Mesothelial cell of epicardium (in vitro differentiated cells): ENCODE measurements around the gene CDC42BPG. TPM values are rescaled to one million over a fixed set of nuclear protein-coding genes. Genes with fewer than 3 reads are reported as not detected.

Experiments used
- DNase-seq, 2 experiments: peaks; one replicate each; pipeline ENCODE4 v3.0.0; 2021; ENCODE audit warnings: low spot score in 2 of 2; ENCODE audit not compliant: unreplicated experiment in 2 of 2
- H3K27ac Mint-ChIP-seq: 2 replicates; pipeline ENCODE4 v1.8.0; 2021; ENCODE audit warnings: mixed read lengths
- H3K27me3 Mint-ChIP-seq: 2 replicates; pipeline ENCODE4 v1.8.0; 2021; ENCODE audit warnings: low read depth, mixed read lengths
- H3K36me3 Mint-ChIP-seq: 2 replicates; pipeline ENCODE4 v1.8.0; 2021; ENCODE audit warnings: mixed read lengths
- H3K4me1 Mint-ChIP-seq: 2 replicates; pipeline ENCODE4 v1.8.0; 2021; ENCODE audit warnings: mixed read lengths
- H3K4me3 Mint-ChIP-seq: 2 replicates; pipeline ENCODE4 v1.8.0; 2021; ENCODE audit warnings: mild to moderate bottlenecking, moderate library complexity, mixed read lengths
- H3K9me3 Mint-ChIP-seq: 2 replicates; pipeline ENCODE4 v1.8.0; 2021; ENCODE audit warnings: mixed read lengths
- total RNA-seq: library from RNA; stranded (reverse); gene quantifications from 3 replicates; pipeline ENCODE4 v1.2.1, GENCODE V29; 2021
- TF ChIP-seq, protein P1 (sequence below): fragments of 200-600 bp; sonication (generic); IDR thresholded peaks from one replicate; pipeline ENCODE4 v1.5.0; 2021; ENCODE audit warnings: antibody characterized with exemption; ENCODE audit not compliant: unreplicated experiment

The CDC42BPG gene
- total RNA-seq, 1 donor from 2014 or later: 30.1 TPM

GRCh38 chr11:64845129-64845775 lies 799 bp upstream of the CDC42BPG start:
- DNase-seq: no peak
- Mint-ChIP-seq H3K27me3 (no peaks in the 10 kb centered on the region), H3K9me3 (no peaks in the 10 kb centered on the region), H3K4me1 (peaks cover 29% of the 10 kb centered on the region), H3K4me3 (peak overlapping the region; percentile 90), H3K36me3 (no peaks in the 10 kb centered on the region), H3K27ac (peak overlapping the region; percentile 40)
- TF ChIP-seq, protein P1, sequence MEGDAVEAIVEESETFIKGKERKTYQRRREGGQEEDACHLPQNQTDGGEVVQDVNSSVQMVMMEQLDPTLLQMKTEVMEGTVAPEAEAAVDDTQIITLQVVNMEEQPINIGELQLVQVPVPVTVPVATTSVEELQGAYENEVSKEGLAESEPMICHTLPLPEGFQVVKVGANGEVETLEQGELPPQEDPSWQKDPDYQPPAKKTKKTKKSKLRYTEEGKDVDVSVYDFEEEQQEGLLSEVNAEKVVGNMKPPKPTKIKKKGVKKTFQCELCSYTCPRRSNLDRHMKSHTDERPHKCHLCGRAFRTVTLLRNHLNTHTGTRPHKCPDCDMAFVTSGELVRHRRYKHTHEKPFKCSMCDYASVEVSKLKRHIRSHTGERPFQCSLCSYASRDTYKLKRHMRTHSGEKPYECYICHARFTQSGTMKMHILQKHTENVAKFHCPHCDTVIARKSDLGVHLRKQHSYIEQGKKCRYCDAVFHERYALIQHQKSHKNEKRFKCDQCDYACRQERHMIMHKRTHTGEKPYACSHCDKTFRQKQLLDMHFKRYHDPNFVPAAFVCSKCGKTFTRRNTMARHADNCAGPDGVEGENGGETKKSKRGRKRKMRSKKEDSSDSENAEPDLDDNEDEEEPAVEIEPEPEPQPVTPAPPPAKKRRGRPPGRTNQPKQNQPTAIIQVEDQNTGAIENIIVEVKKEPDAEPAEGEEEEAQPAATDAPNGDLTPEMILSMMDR: no peak

DNA sequence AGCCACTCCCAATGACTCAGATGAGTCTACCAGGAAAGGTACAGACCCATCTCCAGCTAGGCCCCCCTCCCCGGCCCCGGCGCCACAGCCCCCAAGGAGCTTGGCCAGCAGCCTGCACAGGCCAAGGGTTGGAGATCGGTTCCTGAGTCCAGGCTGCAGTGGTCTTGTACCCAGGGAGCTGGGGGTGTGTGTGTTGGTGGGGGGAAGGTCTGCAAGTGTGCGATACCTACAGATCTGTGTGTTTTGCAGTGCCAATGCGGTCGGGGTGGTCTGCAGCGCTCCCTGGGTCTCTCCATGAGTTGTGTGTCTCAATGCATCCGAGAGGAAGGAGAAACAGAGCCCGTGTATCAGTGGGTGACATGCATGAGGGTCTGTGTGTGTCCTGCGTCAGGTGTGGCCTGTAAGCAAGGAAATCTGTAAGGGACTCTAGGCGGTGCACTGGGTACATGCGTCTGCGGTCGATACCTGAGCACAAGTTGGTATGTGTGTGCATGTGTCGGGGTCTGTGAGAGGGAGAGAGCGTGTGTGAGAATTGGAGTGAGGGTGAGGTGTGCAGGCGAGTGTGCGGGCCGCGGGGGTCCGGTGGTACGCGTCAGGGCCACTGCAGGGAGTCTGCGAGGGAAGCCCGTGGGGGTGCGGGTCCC lies 645 bp downstream of the CDC42BPG start:
- H3K36me3 Mint-ChIP-seq: no peaks in the 10 kb centered on the region
- no peaks in the 10 kb centered on the region for H3K27me3 Mint-ChIP-seq
- no peak for DNase-seq
- no peaks in the 10 kb centered on the region for H3K9me3 Mint-ChIP-seq
- TF ChIP-seq, protein P1: no peak
- peaks cover 29% of the 10 kb centered on the region for H3K4me1 Mint-ChIP-seq
- peak overlapping the region; percentile 100 for H3K27ac Mint-ChIP-seq
- peak overlapping the region; percentile 90 for H3K4me3 Mint-ChIP-seq

DNA sequence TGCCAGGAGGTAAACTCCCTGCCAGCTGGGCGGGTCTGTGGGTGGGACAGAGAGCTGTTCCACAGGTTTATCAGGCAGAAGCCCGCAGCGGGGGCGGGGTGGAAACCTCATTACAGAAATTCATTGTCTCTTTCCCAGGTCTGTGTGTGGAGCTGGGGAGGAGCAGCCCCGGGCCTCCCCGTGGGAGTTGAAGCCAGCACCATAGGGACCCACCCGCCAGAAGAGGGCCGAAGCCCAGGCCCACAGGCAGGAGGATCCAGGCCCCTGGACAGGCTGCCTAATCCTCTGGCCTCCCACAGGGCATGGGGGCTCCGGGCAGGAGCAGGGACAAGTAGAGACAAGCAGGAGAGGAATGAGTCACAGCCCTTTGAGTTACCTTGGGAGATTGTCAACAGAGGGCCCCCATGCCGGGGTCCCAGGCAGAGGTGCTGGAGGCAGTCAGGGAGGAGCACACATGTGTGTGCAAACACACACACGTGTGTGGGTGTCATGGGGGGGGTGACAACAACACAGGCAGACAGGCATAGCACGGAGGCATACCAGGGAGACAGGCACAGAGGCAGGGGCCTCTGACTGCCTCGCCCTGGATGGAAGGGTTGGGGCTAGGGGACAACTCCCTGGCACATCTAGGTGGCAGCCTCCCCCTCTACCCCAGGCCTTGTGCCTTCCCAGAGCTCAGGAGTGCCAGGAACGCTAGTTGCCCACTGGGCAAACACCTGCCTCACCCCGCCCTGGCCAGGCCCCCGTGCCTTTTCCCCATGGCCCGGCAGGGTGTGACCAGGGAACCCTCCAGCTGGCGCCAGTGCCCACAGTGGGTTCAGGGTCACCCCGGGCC lies 1.4 kb downstream of the CDC42BPG start:
- peak overlapping the region; percentile 90 for H3K4me3 Mint-ChIP-seq
- H3K27ac Mint-ChIP-seq: peak overlapping the region; percentile 100
- DNase-seq: peak in 1 of 2 experiments; percentile 56
- TF ChIP-seq, protein P1: no peak
- H3K36me3 Mint-ChIP-seq: no peaks in the 10 kb centered on the region
- no peaks in the 10 kb centered on the region for H3K9me3 Mint-ChIP-seq
- no peaks in the 10 kb centered on the region for H3K27me3 Mint-ChIP-seq
- peaks cover 26% of the 10 kb centered on the region for H3K4me1 Mint-ChIP-seq

DNA sequence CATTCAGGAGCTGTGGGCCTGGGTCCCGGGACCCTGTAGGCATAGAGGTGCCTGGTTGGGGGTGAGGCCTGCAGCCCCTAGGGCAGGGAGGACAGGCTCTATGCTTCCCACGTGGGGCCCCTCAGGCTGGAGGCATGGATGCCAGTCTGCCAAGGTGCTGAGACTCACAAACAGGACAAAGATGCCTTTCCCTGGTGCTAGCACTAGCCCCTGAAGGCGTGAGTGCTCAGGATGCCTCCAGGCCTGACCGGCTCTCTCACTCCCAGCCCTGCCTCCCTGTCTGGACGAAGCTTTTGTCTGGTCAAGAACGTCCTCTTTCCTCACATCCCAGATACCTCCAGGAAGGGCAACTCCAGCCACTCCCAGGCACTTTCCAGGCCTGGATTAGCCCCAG lies 2.1 kb downstream of the CDC42BPG start:
- no peaks in the 10 kb centered on the region for H3K36me3 Mint-ChIP-seq
- H3K9me3 Mint-ChIP-seq: no peaks in the 10 kb centered on the region
- H3K4me3 Mint-ChIP-seq: peak overlapping the region; percentile 90
- DNase-seq: no peak
- H3K4me1 Mint-ChIP-seq: peaks cover 26% of the 10 kb centered on the region
- TF ChIP-seq, protein P1: no peak
- H3K27me3 Mint-ChIP-seq: no peaks in the 10 kb centered on the region
- peak overlapping the region; percentile 100 for H3K27ac Mint-ChIP-seq

DNA sequence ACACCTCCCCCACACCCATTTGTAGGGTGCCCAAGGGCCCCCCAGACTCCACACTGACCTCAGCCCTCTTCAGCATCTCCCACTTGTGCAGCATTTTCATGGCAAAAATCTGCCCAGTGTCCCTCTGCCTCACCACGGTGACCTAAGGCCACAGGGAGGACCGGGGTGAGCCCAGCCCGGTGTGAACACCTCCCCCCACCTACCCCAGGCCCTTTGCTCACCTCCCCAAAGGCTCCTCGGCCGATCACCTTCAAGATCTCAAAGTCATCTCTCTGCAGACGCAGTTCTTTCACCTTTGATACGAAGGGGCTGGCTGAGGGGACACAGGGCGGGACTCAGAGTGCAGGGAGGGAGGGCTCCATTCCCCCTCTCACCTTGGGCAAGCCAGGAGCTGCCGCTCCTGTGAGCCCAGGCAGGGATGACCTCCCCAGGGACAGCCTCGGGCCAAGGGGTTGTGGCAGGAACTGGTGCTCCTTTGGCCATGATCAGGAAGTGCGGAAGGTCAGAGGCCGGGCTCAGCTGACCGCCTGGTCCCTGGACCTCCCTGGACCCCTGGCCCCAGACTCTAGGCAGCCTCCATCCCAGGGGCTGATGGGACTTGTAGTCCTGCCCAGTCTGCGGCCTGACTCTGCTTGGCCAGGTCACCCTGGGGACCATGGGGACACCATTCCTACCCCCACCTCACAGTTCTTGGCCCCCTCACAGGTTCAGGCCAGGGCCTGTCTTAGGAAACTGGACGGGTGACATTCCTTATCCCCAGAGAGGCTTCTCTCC lies 2.7 kb downstream of the CDC42BPG start:
- H3K4me1 Mint-ChIP-seq: peaks cover 26% of the 10 kb centered on the region
- TF ChIP-seq, protein P1: no peak
- H3K27me3 Mint-ChIP-seq: no peaks in the 10 kb centered on the region
- no peaks in the 10 kb centered on the region for H3K9me3 Mint-ChIP-seq
- peak overlapping the region; percentile 100 for H3K27ac Mint-ChIP-seq
- H3K4me3 Mint-ChIP-seq: no peak overlapping the region
- H3K36me3 Mint-ChIP-seq: no peaks in the 10 kb centered on the region
- no peak for DNase-seq
